K562 (cell line): ENCODE results near the gene KARS1. TPM values are rescaled to one million over a fixed set of nuclear protein-coding genes. Genes with fewer than 3 reads are reported as not detected.
A peak's percentile ranks its signal among the peaks of the same experiment; 100 is the strongest.

Source experiments
- BCOR ChIP-seq: fragments of 450-650 bp; IDR thresholded peaks from 2 replicates; pipeline ENCODE4 v1.6.1; 2016
- CBFB ChIP-seq: sonication (generic); formaldehyde crosslinking; IDR thresholded peaks from 2 replicates; pipeline ENCODE4 v1.4.0; 2020; ENCODE audit warnings: mild to moderate bottlenecking, missing genetic modification reagents
- GTF2B ChIP-seq: IDR thresholded peaks from 2 replicates; pipeline ENCODE4 v1.6.1; 2011; ENCODE audit not compliant: insufficient read length; ENCODE audit errors: extremely low read depth
- JUNB ChIP-seq: fragments of 450-650 bp; formaldehyde crosslinking; conservative IDR thresholded peaks from 2 replicates; pipeline ENCODE4 v1.4.0; 2020; ENCODE audit warnings: mild to moderate bottlenecking
- KDM1A ChIP-seq, 2 experiments: fragments of 450-650 bp; IDR thresholded peaks; 2 replicates each; pipeline ENCODE4 v1.6.1; 2016; ENCODE audit warnings: mild to moderate bottlenecking in 2 of 2
- NBN ChIP-seq: fragments of 450-650 bp; IDR thresholded peaks from 2 replicates; pipeline ENCODE4 v1.6.1; 2016; ENCODE audit warnings: low read depth, mild to moderate bottlenecking
- NCOA1 ChIP-seq: fragments of 450-650 bp; IDR thresholded peaks from 2 replicates; pipeline ENCODE4 v1.6.1; 2016; ENCODE audit warnings: low read depth
- SREBF2 ChIP-seq: sonication (generic); formaldehyde crosslinking; IDR thresholded peaks from 2 replicates; pipeline ENCODE4 v1.4.0; 2020; ENCODE audit warnings: mild to moderate bottlenecking, missing genetic modification reagents
- SRSF3 ChIP-seq: fragments of 200-400 bp; formaldehyde crosslinking; IDR thresholded peaks from 2 replicates; pipeline ENCODE4 v1.6.1; 2016; ENCODE audit warnings: mild to moderate bottlenecking, low read length, moderate library complexity; ENCODE audit not compliant: insufficient read depth
- TCFL5 ChIP-seq: fragments of 250-450 bp; sonication (Bioruptor Pico); conservative IDR thresholded peaks from 2 replicates; pipeline ENCODE4 v1.6.1; 2021; ENCODE audit warnings: mild to moderate bottlenecking, moderate library complexity, matching md5 sums
- ZFP91 ChIP-seq: sonication (generic); formaldehyde crosslinking; IDR thresholded peaks from 2 replicates; pipeline ENCODE4 v1.8.0; 2022; ENCODE audit warnings: mild to moderate bottlenecking, missing genetic modification reagents
- ZNF165 ChIP-seq: fragments of 250-450 bp; sonication (Bioruptor Pico); IDR thresholded peaks from 2 replicates; pipeline ENCODE4 v1.4.0; 2020; ENCODE audit warnings: borderline replicate concordance
- ZNF75A ChIP-seq: fragments of 450-650 bp; formaldehyde crosslinking; IDR thresholded peaks from 2 replicates; pipeline ENCODE4 v1.4.0; 2020; ENCODE audit warnings: mild to moderate bottlenecking
- polyA plus RNA-seq, 8 experiments: library from polyadenylated mRNA; depleted of rRNA in 4 of 8; stranded (reverse) in 5 of 8; unstranded in 3 of 8; fragments of >200 nt; fragmentation: Nextera tagmentation in 2 of 8; fragmentation: Illumina TruSeq in 1 of 8; extraction: Ambion mirVana in 2 of 8; extraction: Trizol in 1 of 8; gene quantifications; 2 replicates each; pipeline versions ENCODE4 v1.2.1 to v1.2.3, GENCODE V29; 2011 to 2014; ENCODE audit warnings: inconsistent platforms in 1 of 8, missing spikeins in 1 of 8
- total RNA-seq, 7 experiments: library from RNA; depleted of rRNA in 6 of 7; stranded (reverse); fragments of >200 nt in 6 of 7; fragmentation: Illumina TruSeq in 2 of 7; extraction: Trizol in 2 of 7; gene quantifications; 2 replicates each; pipeline versions ENCODE4 v1.2.1 to v1.2.3, GENCODE V29; 2011 to 2021; ENCODE audit warnings: low replicate concordance in 1 of 7
- TF ChIP-seq, protein P1 (sequence below): fragments of 250-450 bp; sonication (Bioruptor Pico); IDR thresholded peaks from 2 replicates; pipeline ENCODE4 v1.8.0; 2022; ENCODE audit warnings: moderate library complexity, mild to moderate bottlenecking, inconsistent platforms
- TF ChIP-seq, protein P2 (sequence below): fragments of 450-650 bp; IDR thresholded peaks from 2 replicates; pipeline ENCODE4 v1.6.1; 2017; ENCODE audit warnings: antibody characterized with exemption, mild to moderate bottlenecking

Gene KARS1
- total and polyA plus RNA-seq, 9 of the 15 experiments (the other 6 are each of a cell fraction or from before 2014, with no cell fraction given) = 223 to 386 (median 304) TPM

- no peak for TF ChIP-seq ZNF75A
- no peak for TF ChIP-seq JUNB (CRISPR knock-in tag)
- TF ChIP-seq NCOA1 = peak; percentile 37; the same call in 1 of the 2 replicates
- TF ChIP-seq TCFL5 (CRISPR knock-in tag) = 0 out of 2 replicates have a peak, but pooled peaks have one; percentile 42
- no peak for TF ChIP-seq SREBF2 (CRISPR knock-in tag)
- peak; percentile 81; the same call in 1 of the 2 replicates for TF ChIP-seq BCOR
- TF ChIP-seq, protein P1, sequence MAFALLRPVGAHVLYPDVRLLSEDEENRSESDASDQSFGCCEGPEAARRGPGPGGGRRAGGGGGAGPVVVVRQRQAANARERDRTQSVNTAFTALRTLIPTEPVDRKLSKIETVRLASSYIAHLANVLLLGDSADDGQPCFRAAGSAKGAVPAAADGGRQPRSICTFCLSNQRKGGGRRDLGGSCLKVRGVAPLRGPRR (CRISPR knock-in tag) = no peak
- TF ChIP-seq CBFB (CRISPR knock-in tag) = no peak
- no peak for TF ChIP-seq ZNF165 (CRISPR knock-in tag)
- TF ChIP-seq GTF2B = no peak
- TF ChIP-seq NBN = peak; percentile 91
- no peak for TF ChIP-seq ZFP91
- peak; percentile 56 to 65 for TF ChIP-seq KDM1A (IDR thresholded peaks at IDR 0.05)
- TF ChIP-seq, protein P2, sequence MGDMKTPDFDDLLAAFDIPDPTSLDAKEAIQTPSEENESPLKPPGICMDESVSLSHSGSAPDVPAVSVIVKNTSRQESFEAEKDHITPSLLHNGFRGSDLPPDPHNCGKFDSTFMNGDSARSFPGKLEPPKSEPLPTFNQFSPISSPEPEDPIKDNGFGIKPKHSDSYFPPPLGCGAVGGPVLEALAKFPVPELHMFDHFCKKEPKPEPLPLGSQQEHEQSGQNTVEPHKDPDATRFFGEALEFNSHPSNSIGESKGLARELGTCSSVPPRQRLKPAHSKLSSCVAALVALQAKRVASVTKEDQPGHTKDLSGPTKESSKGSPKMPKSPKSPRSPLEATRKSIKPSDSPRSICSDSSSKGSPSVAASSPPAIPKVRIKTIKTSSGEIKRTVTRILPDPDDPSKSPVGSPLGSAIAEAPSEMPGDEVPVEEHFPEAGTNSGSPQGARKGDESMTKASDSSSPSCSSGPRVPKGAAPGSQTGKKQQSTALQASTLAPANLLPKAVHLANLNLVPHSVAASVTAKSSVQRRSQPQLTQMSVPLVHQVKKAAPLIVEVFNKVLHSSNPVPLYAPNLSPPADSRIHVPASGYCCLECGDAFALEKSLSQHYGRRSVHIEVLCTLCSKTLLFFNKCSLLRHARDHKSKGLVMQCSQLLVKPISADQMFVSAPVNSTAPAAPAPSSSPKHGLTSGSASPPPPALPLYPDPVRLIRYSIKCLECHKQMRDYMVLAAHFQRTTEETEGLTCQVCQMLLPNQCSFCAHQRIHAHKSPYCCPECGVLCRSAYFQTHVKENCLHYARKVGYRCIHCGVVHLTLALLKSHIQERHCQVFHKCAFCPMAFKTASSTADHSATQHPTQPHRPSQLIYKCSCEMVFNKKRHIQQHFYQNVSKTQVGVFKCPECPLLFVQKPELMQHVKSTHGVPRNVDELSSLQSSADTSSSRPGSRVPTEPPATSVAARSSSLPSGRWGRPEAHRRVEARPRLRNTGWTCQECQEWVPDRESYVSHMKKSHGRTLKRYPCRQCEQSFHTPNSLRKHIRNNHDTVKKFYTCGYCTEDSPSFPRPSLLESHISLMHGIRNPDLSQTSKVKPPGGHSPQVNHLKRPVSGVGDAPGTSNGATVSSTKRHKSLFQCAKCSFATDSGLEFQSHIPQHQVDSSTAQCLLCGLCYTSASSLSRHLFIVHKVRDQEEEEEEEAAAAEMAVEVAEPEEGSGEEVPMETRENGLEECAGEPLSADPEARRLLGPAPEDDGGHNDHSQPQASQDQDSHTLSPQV = no peak
- TF ChIP-seq SRSF3 = no peak
Measured at GRCh38 chr16:75621170-75621477, 26.3 kb downstream of the KARS1 start (continued).
